H9 (cell line): ENCODE data around the gene CCDC102A. TPM values are rescaled to one million over a fixed set of nuclear protein-coding genes. Genes with fewer than 3 reads are reported as not detected.
"Not testable (repeated sequence)": the region's sequence is repeated elsewhere in the genome, so short reads cannot be mapped to it uniquely, and the experiment has no call there.

Experiments
- DNase-seq: peaks from one replicate; pipeline ENCODE4 v3.0.0-alpha.2; 2017
- H2AFZ ChIP-seq: one replicate; pipeline ENCODE4 v1.6.1; 2013; ENCODE audit warnings: mild to moderate bottlenecking, low read length, control low read depth, moderate library complexity
- H2AK5ac ChIP-seq: 2 replicates; pipeline ENCODE4 v1.6.1; 2013; ENCODE audit warnings: low read length, control low read depth, mixed read lengths; ENCODE audit not compliant: insufficient read length
- H2BK120ac ChIP-seq: one replicate; pipeline ENCODE4 v1.6.1; 2013; ENCODE audit warnings: low read depth, mild to moderate bottlenecking, low read length, control low read depth, inconsistent platforms; ENCODE audit not compliant: poor library complexity, severe bottlenecking
- H2BK12ac ChIP-seq: 2 replicates; pipeline ENCODE4 v1.6.1; 2013; ENCODE audit warnings: low read length, control low read depth, mixed read lengths, low read depth; ENCODE audit not compliant: insufficient read length
- H2BK15ac ChIP-seq: 2 replicates; pipeline ENCODE4 v1.6.1; 2013; ENCODE audit warnings: low read depth, low read length, control low read depth
- H2BK20ac ChIP-seq: one replicate; pipeline ENCODE4 v1.6.1; 2013; ENCODE audit warnings: low read depth, mild to moderate bottlenecking, low read length, control low read depth, inconsistent platforms; ENCODE audit not compliant: poor library complexity, severe bottlenecking
- H2BK5ac ChIP-seq: 2 replicates; pipeline ENCODE4 v1.6.1; 2013; ENCODE audit warnings: low read length, control low read depth, mixed read lengths; ENCODE audit not compliant: insufficient read length
- H3K14ac ChIP-seq: 2 replicates; pipeline ENCODE4 v1.6.1; 2013; ENCODE audit warnings: low read length, control low read depth; ENCODE audit not compliant: insufficient read depth
- H3K18ac ChIP-seq: 2 replicates; pipeline ENCODE4 v1.6.1; 2013; ENCODE audit warnings: low read depth, mild to moderate bottlenecking, mixed read lengths, low read length, control low read depth; ENCODE audit not compliant: insufficient read length
- H3K23ac ChIP-seq: 2 replicates; pipeline ENCODE4 v1.6.1; 2013; ENCODE audit warnings: low read length, control low read depth, mixed read lengths, low read depth; ENCODE audit not compliant: insufficient read length
- H3K23me2 ChIP-seq: 2 replicates; pipeline ENCODE4 v1.6.1; 2013; ENCODE audit warnings: low read depth, mild to moderate bottlenecking, mixed read lengths, low read length, control low read depth; ENCODE audit not compliant: insufficient read length, poor library complexity, severe bottlenecking
- H3K27ac ChIP-seq: 2 replicates; pipeline ENCODE4 v1.5.1; 2013; ENCODE audit warnings: low read length, control low read depth, mixed read lengths, low read depth; ENCODE audit not compliant: insufficient read length
- H3K27me3 ChIP-seq: 2 replicates; pipeline ENCODE4 v1.6.1; 2013; ENCODE audit warnings: low read length, control low read depth, inconsistent platforms; ENCODE audit not compliant: insufficient read depth
- H3K4ac ChIP-seq: 2 replicates; pipeline ENCODE4 v1.6.1; 2013; ENCODE audit warnings: low read depth, mild to moderate bottlenecking, control low read depth, inconsistent platforms, low read length, moderate library complexity
- H3K4me1 ChIP-seq: 2 replicates; pipeline ENCODE4 v1.6.1; 2013; ENCODE audit warnings: low read length, control low read depth, inconsistent platforms; ENCODE audit not compliant: insufficient read depth
- H3K4me2 ChIP-seq: 2 replicates; pipeline ENCODE4 v1.6.1; 2013; ENCODE audit warnings: low read length, control low read depth, mixed read lengths; ENCODE audit not compliant: insufficient read length, insufficient read depth
- H3K56ac ChIP-seq: 2 replicates; pipeline ENCODE4 v1.6.1; 2013; ENCODE audit warnings: low read depth, mild to moderate bottlenecking, mixed read lengths, low read length, control low read depth; ENCODE audit not compliant: insufficient read length
- H3K79me1 ChIP-seq: 2 replicates; pipeline ENCODE4 v1.6.1; 2013; ENCODE audit warnings: low read depth, mild to moderate bottlenecking, moderate library complexity, low read length, control low read depth, inconsistent platforms; ENCODE audit not compliant: insufficient read depth, poor library complexity, severe bottlenecking
- H3K79me2 ChIP-seq: 2 replicates; pipeline ENCODE4 v1.6.1; 2013; ENCODE audit warnings: low read length, control low read depth, inconsistent platforms; ENCODE audit not compliant: insufficient read depth
- H3K9ac ChIP-seq: 2 replicates; pipeline ENCODE4 v1.6.1; 2013; ENCODE audit warnings: low read length, control low read depth, mixed read lengths; ENCODE audit not compliant: insufficient read length; ENCODE audit errors: extremely low read depth
- H3K9me3 ChIP-seq: one replicate; pipeline ENCODE4 v1.6.1; 2013; ENCODE audit warnings: low read depth, low read length, inconsistent platforms; ENCODE audit not compliant: control insufficient read depth
- H3T11ph ChIP-seq: one replicate; pipeline ENCODE4 v1.6.1; 2013; ENCODE audit warnings: mild to moderate bottlenecking, low read length, control low read depth, inconsistent platforms
- H4K20me1 ChIP-seq: one replicate; pipeline ENCODE4 v1.6.1; 2013; ENCODE audit not compliant: control insufficient read depth, insufficient read length, insufficient read depth
- H4K5ac ChIP-seq: 2 replicates; pipeline ENCODE4 v1.6.1; 2013; ENCODE audit warnings: low read depth, mild to moderate bottlenecking, mixed read lengths, low read length, control low read depth; ENCODE audit not compliant: insufficient read length
- H4K8ac ChIP-seq: replicated peaks from 2 replicates; pipeline ENCODE4 v1.6.1; 2013; ENCODE audit warnings: low read length, control low read depth, mixed read lengths, low read depth; ENCODE audit not compliant: insufficient read length
- H4K91ac ChIP-seq: 2 replicates; pipeline ENCODE4 v1.6.1; 2013; ENCODE audit warnings: low read depth, mild to moderate bottlenecking, moderate library complexity, mixed read lengths, low read length, control low read depth; ENCODE audit not compliant: insufficient read length
- H3K27ac Mint-ChIP-seq, 3 experiments: 2 replicates in 2 of 3; 3 replicates in 1 of 3; pipeline ENCODE4 v1.8.0; 2020 to 2021; ENCODE audit warnings: mixed read lengths in 3 of 3, mild to moderate bottlenecking in 1 of 3, moderate library complexity in 1 of 3
- H3K27me3 Mint-ChIP-seq: 2 replicates; pipeline ENCODE4 v1.8.0; 2021; ENCODE audit warnings: low read depth, mild to moderate bottlenecking, moderate library complexity, mixed read lengths
- H3K36me3 Mint-ChIP-seq, 3 experiments: 2 replicates in 2 of 3; 3 replicates in 1 of 3; pipeline ENCODE4 v1.8.0; 2020 to 2021; ENCODE audit warnings: low read depth in 3 of 3, mixed read lengths in 3 of 3; ENCODE audit not compliant: insufficient read depth in 1 of 3
- H3K4me1 Mint-ChIP-seq, 2 experiments: 2 replicates each; pipeline ENCODE4 v1.8.0; 2020; ENCODE audit warnings: mixed read lengths in 2 of 2
- H3K4me3 Mint-ChIP-seq, 2 experiments: 2 replicates in 1 of 2; 3 replicates in 1 of 2; pipeline ENCODE4 v1.8.0; 2020 to 2021; ENCODE audit warnings: mild to moderate bottlenecking in 2 of 2, mixed read lengths in 2 of 2, moderate library complexity in 1 of 2
- H3K9me3 Mint-ChIP-seq, 2 experiments: 2 replicates in 1 of 2; 3 replicates in 1 of 2; pipeline ENCODE4 v1.8.0; 2020; ENCODE audit warnings: mild to moderate bottlenecking in 2 of 2, mixed read lengths in 2 of 2, moderate library complexity in 1 of 2
- WGBS: extraction: QIAGEN DNeasy Blood & Tissue Kit; methylation state at CpG from one replicate; pipeline ENCODE4 v1.1.7; 2013; ENCODE audit warnings: missing lambda C conversion rate, low lambda C conversion rate, mixed read lengths; ENCODE audit not compliant: insufficient read length; ENCODE audit errors: extremely low coverage; 5-methylcytosine and 5-hydroxymethylcytosine counted together
- total RNA-seq: library from RNA; stranded (reverse); gene quantifications from 2 replicates; pipeline ENCODE4 v1.2.1, GENCODE V29; 2021
- TF ChIP-seq, protein P1 (sequence below): fragments of 200-600 bp; sonication (generic); conservative IDR thresholded peaks from 3 replicates; pipeline ENCODE4 v1.8.0; 2021; ENCODE audit warnings: antibody characterized with exemption, mild to moderate bottlenecking

CCDC102A gene
- total RNA-seq, 1 experiment from 2014 or later, result 8.2 TPM

GRCh38 chr16:57569306-57569946 is 33.1 kb upstream of the CCDC102A start:
- Histone ChIP-seq H3K9me3 (no peaks in the 10 kb centered on the region), H4K91ac (no peak overlapping the region), H3T11ph (no peak overlapping the region), H3K79me2 (no peaks in the 10 kb centered on the region), H4K20me1 (no peaks in the 10 kb centered on the region), H3K79me1 (no peaks in the 10 kb centered on the region), H2AFZ (no peak overlapping the region), H2BK20ac (no peak overlapping the region), H4K5ac (no peak overlapping the region), H2BK120ac (no peak overlapping the region), H3K27me3 (no peaks in the 10 kb centered on the region), H3K56ac (peak overlapping the region; percentile 35), H3K27ac (no peak overlapping the region), H3K9ac (no peak overlapping the region), H3K4ac (no peak overlapping the region), H3K23ac (no peak overlapping the region), H3K4me1 (no peaks in the 10 kb centered on the region), H2BK5ac (no peak overlapping the region), H3K14ac (no peak overlapping the region), H4K8ac (peak overlapping the region; percentile 74), H2BK12ac (no peak overlapping the region), H2BK15ac (no peak overlapping the region), H3K4me2 (no peak overlapping the region), H3K18ac (no peak overlapping the region), H2AK5ac (no peak overlapping the region), H3K23me2 (no peaks in the 10 kb centered on the region)
- WGBS, result 100% methylated on average over 7 of the region's 7 CpGs
- DNase-seq, result no peak
- TF ChIP-seq, protein P1, sequence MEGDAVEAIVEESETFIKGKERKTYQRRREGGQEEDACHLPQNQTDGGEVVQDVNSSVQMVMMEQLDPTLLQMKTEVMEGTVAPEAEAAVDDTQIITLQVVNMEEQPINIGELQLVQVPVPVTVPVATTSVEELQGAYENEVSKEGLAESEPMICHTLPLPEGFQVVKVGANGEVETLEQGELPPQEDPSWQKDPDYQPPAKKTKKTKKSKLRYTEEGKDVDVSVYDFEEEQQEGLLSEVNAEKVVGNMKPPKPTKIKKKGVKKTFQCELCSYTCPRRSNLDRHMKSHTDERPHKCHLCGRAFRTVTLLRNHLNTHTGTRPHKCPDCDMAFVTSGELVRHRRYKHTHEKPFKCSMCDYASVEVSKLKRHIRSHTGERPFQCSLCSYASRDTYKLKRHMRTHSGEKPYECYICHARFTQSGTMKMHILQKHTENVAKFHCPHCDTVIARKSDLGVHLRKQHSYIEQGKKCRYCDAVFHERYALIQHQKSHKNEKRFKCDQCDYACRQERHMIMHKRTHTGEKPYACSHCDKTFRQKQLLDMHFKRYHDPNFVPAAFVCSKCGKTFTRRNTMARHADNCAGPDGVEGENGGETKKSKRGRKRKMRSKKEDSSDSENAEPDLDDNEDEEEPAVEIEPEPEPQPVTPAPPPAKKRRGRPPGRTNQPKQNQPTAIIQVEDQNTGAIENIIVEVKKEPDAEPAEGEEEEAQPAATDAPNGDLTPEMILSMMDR, result no peak
- Mint-ChIP-seq H3K36me3 (peaks cover 26 to 30% (median 26%) of the 10 kb centered on the region in 3 experiments), H3K9me3 (peaks cover 18 to 23% of the 10 kb centered on the region in 2 experiments), H3K27me3 (no peaks in the 10 kb centered on the region), H3K4me1 (no peaks in the 10 kb centered on the region), H3K4me3 (0 out of 5 replicates have a peak overlapping the region, but pooled peaks of 1 of the 2 experiments have one; percentile 3), H3K27ac (no peak overlapping the region)

- H3K36me3 Mint-ChIP-seq, result peaks cover 26 to 30% (median 26%) of the 10 kb centered on the region in 3 experiments
- H3K27me3 Mint-ChIP-seq, H3K79me2 ChIP-seq, H2BK20ac ChIP-seq, H2BK12ac ChIP-seq, H3K4me2 ChIP-seq, H3K4me1 Mint-ChIP-seq, H3K14ac ChIP-seq, H2BK5ac ChIP-seq, H3K27ac ChIP-seq, H2AK5ac ChIP-seq, H2BK15ac ChIP-seq, H3K9me3 ChIP-seq, H4K5ac ChIP-seq, H3T11ph ChIP-seq, H4K91ac ChIP-seq, H2AFZ ChIP-seq, H3K9ac ChIP-seq, H3K18ac ChIP-seq, H3K23ac ChIP-seq, H3K27ac Mint-ChIP-seq, H3K4ac ChIP-seq, H3K27me3 ChIP-seq, H3K4me1 ChIP-seq, H2BK120ac ChIP-seq, H4K20me1 ChIP-seq, DNase-seq, H3K79me1 ChIP-seq, H3K23me2 ChIP-seq: not testable (repeated sequence)
- 100% methylated on average over 4 of the region's 5 CpGs for WGBS
- Histone ChIP-seq H4K8ac (peak overlapping the region; percentile 74), H3K56ac (peak overlapping the region; percentile 35)
- H3K4me3 Mint-ChIP-seq, result peak overlapping the region in 1 of 2 experiments; percentile 51; a peak in 1 of 5 replicates
- peaks cover 18 to 23% of the 10 kb centered on the region in 2 experiments for H3K9me3 Mint-ChIP-seq
These were observed 32.4 kb upstream of the CCDC102A start for GRCh38 chr16:57568772-57569171.
